GM23248 (cell line): ENCODE measurements around the gene HOXA4.

Experiments used
- EZH2 ChIP-seq: fragments of 200-600 bp; sonication (generic); IDR thresholded peaks from 2 replicates; pipeline ENCODE4 v1.6.1; 2018; ENCODE audit warnings: antibody characterized with exemption, mild to moderate bottlenecking; ENCODE audit not compliant: insufficient read depth, poor library complexity, severe bottlenecking
- EZH2phosphoT487 ChIP-seq: fragments of 200-600 bp; sonication (generic); IDR thresholded peaks from 2 replicates; pipeline ENCODE4 v1.6.1; 2018; ENCODE audit warnings: antibody characterized with exemption, moderate library complexity, mild to moderate bottlenecking, low read depth; ENCODE audit not compliant: insufficient read depth

DNA sequence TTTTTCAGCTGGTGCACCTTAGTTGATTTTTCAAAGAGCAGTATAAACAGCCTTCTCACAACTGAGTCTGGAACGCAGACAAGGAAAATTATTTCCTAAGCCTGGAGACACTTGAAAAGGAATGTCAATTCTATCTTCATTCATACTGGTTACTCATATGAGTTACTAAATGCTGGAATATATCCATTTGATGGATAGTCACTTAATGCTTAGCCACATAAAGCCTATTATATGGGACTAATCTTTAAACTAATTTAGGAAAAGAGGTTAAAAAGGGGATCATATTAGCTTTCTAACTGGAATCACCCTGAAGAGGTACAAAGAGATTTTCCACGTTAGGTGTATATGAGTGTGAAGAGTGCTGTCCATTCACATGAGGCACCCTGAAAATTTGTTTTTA is 1.7 kb upstream of the HOXA4 start:
- TF ChIP-seq EZH2phosphoT487: no peak
- no peak for TF ChIP-seq EZH2
